Activated B cell treated with CpG ODN at 0.5 μM for 24 hours (primary cell): ENCODE data around the gene USP24. TPM values are rescaled to one million over a fixed set of nuclear protein-coding genes. Genes with fewer than 3 reads are reported as not detected.

Source experiments
- ATAC-seq: fragments of 200-7000 bp; cut with Tn5 transposase; one replicate; pipeline ENCODE4 v1.10.0; 2021; ENCODE audit warnings: low read depth, mild to moderate bottlenecking, moderate library complexity
- CTCF ChIA-PET: fragments of 350-600 bp; sonication (Branson Sonifier 250); formaldehyde crosslinking; loops from one replicate; lab custom pipeline; 2021; ENCODE audit warnings: antibody characterized with exemption; lab: Charles Lee
- POLR2A ChIA-PET: fragments of 350-600 bp; sonication (Branson Sonifier 250); formaldehyde crosslinking; loops from one replicate; lab custom pipeline; 2021; ENCODE audit warnings: antibody characterized with exemption; lab: Charles Lee
- DNase-seq: peaks from one replicate; pipeline ENCODE4 v3.0.0; 2022
- H3K27ac Mint-ChIP-seq: one replicate; pipeline ENCODE4 v1.8.0; 2020; ENCODE audit warnings: mixed read lengths
- H3K27me3 Mint-ChIP-seq: one replicate; pipeline ENCODE4 v1.8.0; 2021; ENCODE audit warnings: mixed read lengths
- H3K36me3 Mint-ChIP-seq: one replicate; pipeline ENCODE4 v1.8.0; 2021; ENCODE audit warnings: low read depth, mixed read lengths
- H3K4me1 Mint-ChIP-seq: one replicate; pipeline ENCODE4 v1.8.0; 2021; ENCODE audit warnings: mixed read lengths
- H3K4me3 Mint-ChIP-seq: one replicate; pipeline ENCODE4 v1.8.0; 2020; ENCODE audit warnings: mild to moderate bottlenecking, mixed read lengths
- H3K9me3 Mint-ChIP-seq: one replicate; pipeline ENCODE4 v1.8.0; 2020; ENCODE audit warnings: mixed read lengths
- intact Hi-C: fragments of 100-400 bp; cut with micrococcal nuclease; formaldehyde crosslinking; loops from one replicate; pipeline ENCODE4 v1.15.1; 2024
- total RNA-seq: library from RNA; stranded (reverse); gene quantifications from 2 replicates; pipeline ENCODE4 v1.2.3, GENCODE V29; 2022
- TF ChIP-seq, protein P1 (sequence below): fragments of 200-600 bp; IDR thresholded peaks from one replicate; pipeline ENCODE4 v1.8.0; 2022; ENCODE audit warnings: antibody characterized with exemption, mild to moderate bottlenecking

USP24 gene
- total RNA-seq, 1 donor from 2014 or later, result 91.4 TPM

DNA sequence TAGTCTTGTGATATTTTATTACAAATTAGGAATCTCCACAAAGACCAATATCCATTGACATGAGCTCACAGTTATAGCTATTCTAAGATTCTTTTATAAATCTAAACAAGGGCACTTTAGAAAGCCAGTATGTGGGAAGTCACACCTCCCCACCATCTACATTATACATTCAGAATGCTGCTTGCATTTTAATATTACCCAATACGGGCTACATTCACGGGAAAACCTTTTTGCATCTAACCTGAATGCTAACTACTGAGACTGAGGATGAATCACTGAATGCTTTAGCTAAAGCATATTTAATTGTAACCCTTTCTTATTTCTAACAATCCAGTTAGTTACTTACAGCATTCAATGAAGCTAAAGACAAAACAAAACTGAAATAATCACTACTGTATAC is 122.7 kb downstream of the USP24 start:
- no peak overlapping the region for H3K4me3 Mint-ChIP-seq
- POLR2A ChIA-PET, result no interaction called here
- no peaks in the 10 kb centered on the region for H3K27me3 Mint-ChIP-seq
- H3K27ac Mint-ChIP-seq, result no peak overlapping the region
- intact Hi-C loops, result no loop called here
- H3K9me3 Mint-ChIP-seq, result no peaks in the 10 kb centered on the region
- DNase-seq (no peak), ATAC-seq (no peak)
- peaks cover 6% of the 10 kb centered on the region for H3K4me1 Mint-ChIP-seq
- TF ChIP-seq, protein P1, sequence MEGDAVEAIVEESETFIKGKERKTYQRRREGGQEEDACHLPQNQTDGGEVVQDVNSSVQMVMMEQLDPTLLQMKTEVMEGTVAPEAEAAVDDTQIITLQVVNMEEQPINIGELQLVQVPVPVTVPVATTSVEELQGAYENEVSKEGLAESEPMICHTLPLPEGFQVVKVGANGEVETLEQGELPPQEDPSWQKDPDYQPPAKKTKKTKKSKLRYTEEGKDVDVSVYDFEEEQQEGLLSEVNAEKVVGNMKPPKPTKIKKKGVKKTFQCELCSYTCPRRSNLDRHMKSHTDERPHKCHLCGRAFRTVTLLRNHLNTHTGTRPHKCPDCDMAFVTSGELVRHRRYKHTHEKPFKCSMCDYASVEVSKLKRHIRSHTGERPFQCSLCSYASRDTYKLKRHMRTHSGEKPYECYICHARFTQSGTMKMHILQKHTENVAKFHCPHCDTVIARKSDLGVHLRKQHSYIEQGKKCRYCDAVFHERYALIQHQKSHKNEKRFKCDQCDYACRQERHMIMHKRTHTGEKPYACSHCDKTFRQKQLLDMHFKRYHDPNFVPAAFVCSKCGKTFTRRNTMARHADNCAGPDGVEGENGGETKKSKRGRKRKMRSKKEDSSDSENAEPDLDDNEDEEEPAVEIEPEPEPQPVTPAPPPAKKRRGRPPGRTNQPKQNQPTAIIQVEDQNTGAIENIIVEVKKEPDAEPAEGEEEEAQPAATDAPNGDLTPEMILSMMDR, result no peak
- CTCF ChIA-PET, result no interaction called here
- H3K36me3 Mint-ChIP-seq, result peaks cover 96% of the 10 kb centered on the region

DNA sequence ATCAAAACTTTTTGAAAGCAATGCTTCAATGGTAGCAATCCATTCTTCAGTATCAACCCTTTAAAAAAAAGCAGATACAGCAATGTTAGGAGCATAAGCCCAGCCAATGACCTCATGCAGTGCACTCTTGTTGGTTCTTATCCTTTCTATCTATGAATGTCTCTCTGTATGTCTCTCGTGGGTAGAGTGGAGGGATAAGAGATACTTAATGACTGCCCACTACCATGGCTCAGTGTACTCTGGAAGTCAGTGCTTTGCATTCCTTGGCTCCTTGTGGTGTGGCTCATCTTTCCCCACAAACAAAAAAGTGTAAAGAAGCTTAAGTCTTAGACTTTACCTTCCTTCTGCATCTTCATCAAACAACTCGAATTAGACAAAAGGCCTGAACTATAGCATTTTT is 125.5 kb downstream of the USP24 start:
- Mint-ChIP-seq H3K4me3 (no peak overlapping the region), H3K9me3 (no peaks in the 10 kb centered on the region), H3K36me3 (peaks cover 93% of the 10 kb centered on the region), H3K27me3 (no peaks in the 10 kb centered on the region), H3K4me1 (peaks cover 6% of the 10 kb centered on the region), H3K27ac (no peak overlapping the region)
- ATAC-seq, result no peak
- POLR2A ChIA-PET, result no interaction called here
- intact Hi-C loops, result no loop called here
- CTCF ChIA-PET, result interaction anchor here (1.6 kb wide), 1 partner anchor 12 kb away, joined by 3 read pairs; no protein-coding TSS in a partner anchor
- TF ChIP-seq, protein P1, result no peak
- DNase-seq, result no peak

DNA sequence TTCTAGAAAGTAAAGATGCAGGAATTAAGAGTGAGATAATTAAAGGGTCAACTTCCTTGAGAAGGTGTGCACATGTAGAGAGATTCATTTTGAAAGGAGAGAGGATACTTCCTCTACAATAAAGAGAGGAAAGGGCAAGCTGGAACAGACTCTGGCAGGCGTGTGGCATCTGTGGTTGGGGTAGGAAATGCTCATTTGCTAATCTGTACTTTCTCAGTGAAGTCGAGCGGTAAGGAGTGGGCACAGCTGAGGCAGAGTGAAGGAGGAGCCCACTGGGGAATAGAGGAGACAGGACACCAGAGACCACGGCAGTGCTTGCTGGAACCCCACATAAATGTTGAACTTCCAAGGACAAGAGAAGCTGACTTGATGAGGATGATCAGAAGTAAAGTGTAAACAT is 126.8 kb downstream of the USP24 start:
- no peaks in the 10 kb centered on the region for H3K9me3 Mint-ChIP-seq
- no peak for ATAC-seq
- peak overlapping the region; percentile 20 for H3K27ac Mint-ChIP-seq
- TF ChIP-seq, protein P1, result no peak
- H3K27me3 Mint-ChIP-seq, result no peaks in the 10 kb centered on the region
- no peak overlapping the region for H3K4me3 Mint-ChIP-seq
- ChIA-PET POLR2A (no interaction called here), CTCF (no interaction called here)
- peaks cover 93% of the 10 kb centered on the region for H3K36me3 Mint-ChIP-seq
- intact Hi-C loops, result no loop called here
- no peak for DNase-seq
- H3K4me1 Mint-ChIP-seq, result peaks cover 6% of the 10 kb centered on the region

DNA sequence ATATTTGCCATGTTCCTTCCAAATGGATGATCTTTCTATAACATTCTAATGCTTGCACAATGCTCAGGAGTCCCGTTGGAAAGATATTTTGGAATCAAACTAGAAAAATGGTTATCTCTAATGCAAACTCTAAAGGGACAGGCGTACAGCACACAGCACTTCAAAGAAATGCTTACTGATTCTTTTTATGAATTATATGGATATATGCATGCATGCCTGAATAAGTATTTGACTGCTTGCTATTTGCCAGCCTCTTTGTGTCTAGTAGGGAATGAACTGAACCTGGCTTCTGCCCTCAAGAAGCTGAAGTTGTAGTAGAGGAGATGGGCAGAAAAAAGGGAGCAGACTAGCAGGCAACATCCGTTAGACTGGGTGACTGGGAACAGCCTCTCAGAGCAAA is 127.7 kb downstream of the USP24 start:
- ChIA-PET POLR2A (no interaction called here), CTCF (no interaction called here)
- Mint-ChIP-seq H3K4me3 (no peak overlapping the region), H3K9me3 (no peaks in the 10 kb centered on the region), H3K36me3 (peaks cover 95% of the 10 kb centered on the region), H3K4me1 (peaks cover 6% of the 10 kb centered on the region), H3K27ac (no peak overlapping the region), H3K27me3 (no peaks in the 10 kb centered on the region)
- TF ChIP-seq, protein P1, result no peak
- DNase-seq (no peak), ATAC-seq (no peak)
- intact Hi-C loops, result no loop called here

DNA sequence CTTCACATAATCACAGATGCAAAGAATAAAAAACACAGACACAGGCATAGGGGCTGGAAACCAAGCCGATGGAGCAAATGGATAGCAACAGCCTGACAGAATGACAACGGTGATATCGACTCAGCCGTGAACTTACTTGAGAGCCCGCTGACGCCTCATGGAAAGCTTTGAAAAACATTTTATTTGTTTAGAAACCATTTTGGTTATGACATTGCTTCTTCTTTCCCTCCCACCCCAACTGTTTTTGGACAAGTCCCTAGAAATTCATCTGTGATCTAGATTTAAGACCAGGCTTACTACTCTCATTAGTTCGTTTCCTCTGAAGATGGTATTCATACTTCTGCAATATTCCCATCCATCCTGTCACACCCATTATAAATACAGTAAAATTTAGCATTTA is 130.9 kb downstream of the USP24 start:
- Mint-ChIP-seq H3K4me3 (no peak overlapping the region), H3K27me3 (no peaks in the 10 kb centered on the region), H3K27ac (no peak overlapping the region), H3K36me3 (peaks cover 96% of the 10 kb centered on the region), H3K4me1 (peaks cover 3% of the 10 kb centered on the region), H3K9me3 (no peaks in the 10 kb centered on the region)
- POLR2A ChIA-PET, result no interaction called here
- TF ChIP-seq, protein P1, result no peak
- intact Hi-C loops, result no loop called here
- ATAC-seq (no peak), DNase-seq (no peak)
- CTCF ChIA-PET, result no interaction called here
